Measurements from ENCODE around the gene TNFRSF13B. TPM values are rescaled to one million over a fixed set of nuclear protein-coding genes. Genes with fewer than 3 reads are reported as not detected.
"Not testable (repeated sequence)": the region's sequence is repeated elsewhere in the genome, so short reads cannot be mapped to it uniquely, and the experiment has no call there.

The TNFRSF13B gene
- total RNA-seq, 1 experiment from 2014 or later, result 0.28 TPM

DNA sequence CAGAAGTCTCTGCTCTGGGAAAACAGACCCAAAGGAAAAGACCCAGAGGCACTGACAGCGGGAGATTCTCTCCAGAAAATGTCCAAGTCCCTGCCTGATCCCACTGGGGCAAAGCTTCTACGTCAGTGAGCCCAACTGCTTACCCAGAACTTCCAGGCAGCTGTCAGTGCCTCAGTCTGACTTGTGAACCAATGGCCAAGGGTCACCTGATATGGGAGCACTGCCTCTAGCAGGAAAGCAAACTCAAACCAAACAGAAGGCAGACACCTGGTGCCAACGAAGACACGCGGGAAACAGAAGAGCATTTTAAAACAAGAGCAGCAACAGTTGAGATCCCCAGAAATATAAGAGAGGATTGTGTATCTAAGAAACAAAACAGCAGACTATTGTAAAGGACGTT lies 16.9 kb downstream of the TNFRSF13B start:
- not testable (repeated sequence) for H3K23ac ChIP-seq (ENCODE audit: insufficient read length, low read depth, low read length); H4K20me1 ChIP-seq (ENCODE audit: control insufficient read depth, insufficient read depth, insufficient read length); H3K79me1 ChIP-seq (ENCODE audit: insufficient read depth, low read depth, low read length, poor library complexity, severe bottlenecking); H2BK20ac ChIP-seq (ENCODE audit: low read depth, low read length, poor library complexity, severe bottlenecking); H3K27ac ChIP-seq (ENCODE audit: insufficient read length, low read depth, low read length); H2BK15ac ChIP-seq (ENCODE audit: low read depth, low read length); H3K9me3 ChIP-seq (ENCODE audit: control insufficient read depth, low read depth, low read length); H2AK5ac ChIP-seq (ENCODE audit: insufficient read length, low read length); H3K9ac ChIP-seq (ENCODE audit: extremely low read depth, insufficient read length, low read length); H3K4me3 Mint-ChIP-seq; H3K36me3 Mint-ChIP-seq (ENCODE audit: insufficient read depth in 1 of 3, low read depth in 3 of 3); H4K8ac ChIP-seq (replicated peaks; ENCODE audit: insufficient read length, low read depth, low read length); H3T11ph ChIP-seq (ENCODE audit: low read length); H4K5ac ChIP-seq (ENCODE audit: insufficient read length, low read depth, low read length); H2BK5ac ChIP-seq (ENCODE audit: insufficient read length, low read length); H4K91ac ChIP-seq (ENCODE audit: insufficient read length, low read depth, low read length); H3K4me1 ChIP-seq (ENCODE audit: insufficient read depth, low read length); H3K79me2 ChIP-seq (ENCODE audit: insufficient read depth, low read length); H3K9me3 Mint-ChIP-seq; H3K56ac ChIP-seq (ENCODE audit: insufficient read length, low read depth, low read length); H3K14ac ChIP-seq (ENCODE audit: insufficient read depth, low read length); H3K27ac Mint-ChIP-seq; H3K4me2 ChIP-seq (ENCODE audit: insufficient read depth, insufficient read length, low read length); H2BK120ac ChIP-seq (ENCODE audit: low read depth, low read length, poor library complexity, severe bottlenecking); H2BK12ac ChIP-seq (ENCODE audit: insufficient read length, low read depth, low read length); H3K23me2 ChIP-seq (ENCODE audit: insufficient read length, low read depth, low read length, poor library complexity, severe bottlenecking); H2AFZ ChIP-seq (ENCODE audit: low read length); DNase-seq; H3K27me3 ChIP-seq (ENCODE audit: insufficient read depth, low read length); H3K4ac ChIP-seq (ENCODE audit: low read depth, low read length); H3K4me1 Mint-ChIP-seq; H3K18ac ChIP-seq (ENCODE audit: insufficient read length, low read depth, low read length)
- peaks cover 26% of the 10 kb centered on the region for H3K27me3 Mint-ChIP-seq (ENCODE audit: low read depth)
- no CpG with 5 or more reads among the region's 6 CpGs for WGBS (ENCODE audit: extremely low coverage, insufficient read length, low lambda C conversion rate)

Measured in H9 (cell line).